HG03097 (cell line): ENCODE measurements around the gene AKR7A2.
"Not testable (repeated sequence)": the region's sequence is repeated elsewhere in the genome, so short reads cannot be mapped to it uniquely, and the experiment has no call there.

Source experiments
- ATAC-seq: cut with Tn5 transposase; IDR thresholded peaks from one replicate; pipeline ENCODE4 v1.9.1; 2021; ENCODE audit not compliant: unreplicated experiment, low FRiP score

AKR7A2 gene

GRCh38 chr1:19307794-19308508, 4.0 kb downstream of the AKR7A2 start:
- no peak for ATAC-seq

DNA sequence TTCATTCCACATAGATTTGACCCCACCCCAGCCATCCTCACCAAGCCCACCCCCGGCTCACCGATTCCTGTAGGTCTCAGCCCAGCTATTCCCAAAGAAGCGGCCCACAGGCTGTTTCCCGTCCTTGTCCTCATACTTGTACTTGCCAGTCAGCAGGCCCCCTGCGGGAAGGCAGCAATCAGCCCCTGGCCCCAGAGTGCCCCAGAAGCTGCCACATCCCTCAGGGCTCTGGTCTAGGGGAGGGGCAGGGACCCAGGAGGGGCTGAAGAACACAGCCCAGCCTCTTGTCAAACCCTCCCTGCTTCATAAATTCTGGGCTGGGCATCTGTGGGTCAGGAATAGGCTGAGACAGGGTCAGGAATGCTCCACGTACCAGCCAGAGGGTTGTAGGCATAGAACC, 5.0 kb downstream of the AKR7A2 start:
- no peak for ATAC-seq

DNA sequence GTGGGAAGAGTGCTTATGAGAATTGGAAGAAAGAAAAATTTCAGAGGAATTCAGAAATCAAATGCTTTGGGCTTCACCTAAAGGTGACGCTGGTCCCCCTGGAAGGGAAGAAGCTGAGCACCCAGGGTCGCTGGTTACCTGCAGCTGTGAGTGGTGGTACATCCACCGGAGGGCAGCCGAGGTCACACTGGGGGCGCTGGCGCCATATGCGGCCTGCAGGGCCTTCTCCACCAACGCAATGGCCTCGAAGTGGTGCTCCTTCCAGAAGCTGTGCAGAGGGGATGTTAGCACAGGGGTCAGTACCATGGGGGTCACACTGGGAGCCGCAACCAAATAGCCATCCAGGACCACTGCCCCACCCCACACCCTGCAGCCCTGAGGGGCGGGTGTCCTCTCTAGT, 6.1 kb downstream of the AKR7A2 start:
- ATAC-seq: no peak

DNA sequence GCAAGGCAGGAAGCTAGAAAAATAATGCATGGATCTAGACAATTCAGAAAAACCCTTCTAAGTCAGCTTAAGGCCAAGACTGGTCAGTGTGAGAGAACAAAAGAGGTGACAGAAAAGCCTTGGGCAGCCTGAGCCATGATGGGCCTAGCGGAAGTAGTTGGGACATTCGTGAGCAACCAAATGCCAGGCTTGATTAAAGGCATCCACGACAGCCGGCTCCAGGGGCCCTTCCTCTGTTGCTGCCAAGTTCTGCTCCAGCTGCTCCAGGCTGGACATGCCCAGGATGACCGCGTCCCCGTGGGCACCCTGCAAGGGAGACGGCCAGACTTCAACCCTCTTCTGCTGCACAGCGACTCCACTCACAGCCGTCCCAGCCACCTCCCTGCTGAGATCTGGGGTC, 7.9 kb downstream of the AKR7A2 start:
- not testable (repeated sequence) for ATAC-seq

GRCh38 chr1:19300211-19300610, 11.7 kb downstream of the AKR7A2 start:
- ATAC-seq: no peak

- no peak for ATAC-seq
Observed at GRCh38 chr1:19294638-19295037, 17.3 kb downstream of the AKR7A2 start.

GRCh38 chr1:19289244-19289643, 22.7 kb downstream of the AKR7A2 start:
- ATAC-seq: no peak

DNA sequence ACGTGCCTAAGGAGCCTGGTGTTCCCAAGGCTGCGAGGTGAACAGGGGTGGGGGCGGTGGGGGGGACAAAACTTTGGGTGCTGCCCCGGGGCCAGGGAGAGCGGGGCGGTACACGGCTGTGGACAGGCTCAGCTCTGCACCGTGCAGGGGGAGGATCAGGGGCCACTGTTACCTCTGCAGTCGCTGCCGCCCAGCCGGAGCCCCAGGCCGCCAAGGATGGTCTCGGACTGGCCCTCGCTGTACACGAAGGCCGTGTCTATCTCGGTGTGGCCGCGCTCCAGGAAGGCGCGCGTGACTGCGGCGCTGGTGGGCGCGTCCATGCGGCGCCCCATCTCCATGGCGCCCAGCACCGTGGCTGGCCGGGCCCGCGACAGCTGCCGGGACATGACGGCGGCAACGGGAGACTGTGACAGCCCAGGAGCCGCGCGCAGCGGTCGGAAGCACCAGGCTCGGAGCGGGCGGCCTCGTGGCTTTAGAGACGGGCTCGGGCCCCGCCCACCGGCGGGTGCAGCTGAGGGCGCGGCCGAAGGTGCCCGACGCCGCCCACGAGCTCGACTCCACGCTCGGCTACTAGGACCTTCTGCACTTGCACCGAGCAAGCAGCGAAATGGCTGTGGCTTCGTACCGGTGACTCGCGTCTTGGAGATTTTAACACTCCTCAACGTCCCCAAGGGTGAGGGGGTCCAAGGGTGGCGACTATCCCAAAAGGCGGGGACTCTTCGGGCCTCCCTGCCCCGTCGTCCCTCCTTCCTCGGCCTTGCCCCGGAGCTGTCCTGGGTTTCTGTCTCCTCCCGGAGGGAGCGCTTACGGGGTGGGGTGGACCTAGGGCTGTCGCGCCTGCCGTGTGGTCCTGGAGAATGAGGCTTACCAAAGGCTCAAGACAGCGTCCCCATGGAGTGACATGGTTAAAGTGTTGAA, 23.4 kb downstream of the AKR7A2 start, which contains the start of gene AKR7A3:
AKR7A3 (minus strand) TSS at position 447 of the 918 bp plus-strand sequence; CDS start at position 386, 61 bp downstream.
- not testable (repeated sequence) for ATAC-seq

DNA sequence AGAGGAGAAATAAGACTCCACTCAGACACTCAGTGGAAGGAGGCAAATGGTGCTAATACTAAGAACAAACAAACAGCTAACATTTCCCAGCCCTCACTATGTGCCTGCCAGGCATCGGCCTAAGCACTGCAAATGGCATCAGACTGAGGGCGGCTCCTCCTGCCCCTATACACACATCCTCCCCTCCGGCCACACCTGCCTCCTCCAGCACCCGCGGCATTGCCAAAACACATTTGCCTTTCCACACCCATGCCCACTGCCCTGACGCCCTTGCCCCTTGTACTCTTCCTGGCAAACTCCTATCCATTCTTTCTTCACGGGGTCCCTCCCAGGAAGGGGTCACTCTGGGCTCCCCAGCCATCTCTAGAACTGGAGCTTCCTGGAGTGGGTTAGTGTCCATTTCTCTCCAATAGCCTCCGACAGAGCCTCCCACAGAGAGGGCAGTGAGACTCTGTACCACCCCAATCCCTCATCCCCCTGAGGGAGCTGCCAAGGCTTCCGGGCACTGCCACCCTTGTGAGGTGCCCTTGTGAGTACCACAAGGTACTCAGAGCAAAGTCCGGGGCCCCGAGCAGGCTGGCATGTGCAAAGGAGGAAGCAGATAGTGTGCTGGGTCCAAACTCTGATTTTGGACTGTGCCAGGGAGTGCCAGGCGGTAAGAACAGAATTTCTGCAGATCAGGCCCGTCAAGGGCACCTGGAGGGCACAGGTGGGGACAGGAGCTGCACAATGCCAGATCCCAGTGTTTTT, 24.3 kb downstream of the AKR7A2 start:
- no peak for ATAC-seq

DNA sequence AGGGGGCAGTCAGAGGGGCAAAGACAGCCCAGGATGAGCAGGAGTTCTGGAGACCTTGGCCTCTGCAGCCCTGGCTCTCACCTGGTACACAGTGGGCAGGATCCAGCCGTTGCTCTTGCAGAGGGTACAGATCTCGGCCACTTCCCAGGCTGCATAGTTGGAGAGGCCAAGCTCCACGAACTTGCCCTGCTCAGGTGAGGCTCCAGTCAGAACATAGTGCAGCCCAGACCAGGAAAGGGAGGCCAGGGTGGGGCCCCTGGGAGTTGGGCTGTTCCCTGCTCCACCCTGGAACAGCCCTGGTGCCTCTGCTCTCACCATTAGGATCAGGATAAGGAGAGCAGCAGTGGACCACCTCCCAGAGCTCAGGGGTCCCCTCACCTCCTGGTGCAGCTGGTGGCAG, 26.1 kb downstream of the AKR7A2 start:
- not testable (repeated sequence) for ATAC-seq

GRCh38 chr1:19285366-19285765, 26.6 kb downstream of the AKR7A2 start:
- ATAC-seq: not testable (repeated sequence)

DNA sequence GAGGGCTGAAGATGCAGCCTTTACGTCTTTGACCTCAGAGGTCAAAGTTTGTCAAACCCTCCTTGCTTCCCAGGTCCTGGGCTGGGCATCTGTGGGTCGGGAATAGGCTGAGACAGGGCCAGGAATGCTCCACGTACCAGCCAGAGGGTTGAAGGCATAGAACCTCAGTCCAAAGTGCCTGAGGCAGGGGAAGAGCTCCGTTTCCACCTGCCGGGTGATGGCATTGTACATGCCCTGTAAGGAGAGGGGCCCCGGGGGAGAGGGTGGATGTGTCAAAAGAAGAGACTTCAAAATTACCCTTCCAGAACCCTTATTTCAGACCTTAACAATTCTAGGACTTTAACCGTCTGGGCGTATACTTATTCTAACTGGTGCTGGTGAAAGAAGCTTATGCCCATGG, 27.1 kb downstream of the AKR7A2 start:
- no peak for ATAC-seq

DNA sequence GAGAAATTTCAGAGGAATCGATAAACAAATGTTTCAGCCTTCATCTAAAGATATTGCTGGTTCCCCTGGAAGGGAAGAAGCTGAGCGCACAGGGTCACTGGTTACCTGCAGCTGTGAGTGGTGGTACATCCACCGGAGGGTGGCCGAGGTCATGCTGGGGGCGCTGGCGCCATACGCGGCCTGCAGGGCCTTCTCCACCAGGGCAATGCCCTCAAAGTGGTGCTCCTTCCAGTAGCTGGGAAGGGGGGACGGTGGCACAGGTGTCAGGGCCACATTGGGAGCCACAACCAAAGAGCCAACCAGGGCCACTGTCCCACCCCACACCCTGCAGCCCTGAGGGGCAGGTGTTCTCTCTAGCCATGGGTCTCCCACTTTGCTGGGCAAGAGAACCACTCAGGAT, 28.1 kb downstream of the AKR7A2 start:
- ATAC-seq: no peak

DNA sequence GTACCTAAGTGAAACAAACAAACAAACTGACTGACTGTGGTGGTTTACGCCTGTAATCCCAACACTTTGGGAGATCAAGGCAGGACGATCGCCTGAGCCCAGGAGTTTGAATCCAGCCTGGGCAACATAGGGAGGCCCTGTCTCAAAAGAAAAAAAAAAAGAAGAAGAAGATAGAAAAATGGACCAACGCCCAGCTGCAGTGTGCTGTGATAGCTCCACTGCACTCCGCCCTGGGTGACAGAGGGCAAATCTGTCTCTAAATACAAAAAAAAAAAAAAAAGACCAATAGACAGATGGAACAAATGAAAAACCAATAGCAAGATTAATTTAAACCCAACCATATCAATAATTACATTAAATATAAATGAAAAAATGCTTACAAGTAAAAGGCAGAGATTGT, 37.3 kb downstream of the AKR7A2 start:
- ATAC-seq: no peak

DNA sequence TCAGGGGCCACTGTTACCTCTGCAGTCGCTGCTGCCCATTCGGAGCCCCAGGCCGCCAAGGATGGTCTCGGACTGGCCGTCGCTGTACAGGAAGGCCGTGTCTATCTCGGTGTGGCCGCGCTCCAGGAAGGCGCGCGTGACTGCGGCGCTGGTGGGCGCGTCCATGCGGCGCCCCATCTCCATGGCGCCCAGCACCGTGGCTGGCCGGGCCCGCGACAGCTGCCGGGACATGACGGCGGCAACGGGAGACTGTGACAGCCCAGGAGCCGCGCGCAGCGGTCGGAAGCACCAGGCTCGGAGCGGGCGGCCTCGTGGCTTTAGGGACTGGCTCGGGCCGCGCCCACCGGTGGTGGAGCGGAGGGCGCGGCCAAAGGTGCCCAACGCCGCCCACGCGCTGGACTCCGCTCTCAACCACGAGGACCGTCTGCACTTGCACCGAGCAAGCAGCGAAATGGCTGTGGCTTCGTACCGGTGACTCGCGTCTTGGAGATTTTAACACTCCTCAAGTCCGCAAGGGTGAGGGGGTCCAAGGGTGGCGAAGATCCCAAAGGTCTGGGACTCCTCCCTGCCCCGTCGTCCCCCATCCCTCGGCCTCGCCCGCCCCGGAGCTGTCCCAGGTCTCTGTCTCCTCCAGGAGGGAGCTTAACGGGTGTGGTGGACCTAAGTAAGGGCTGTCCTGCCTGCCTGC, 38.0 kb downstream of the AKR7A2 start:
- ATAC-seq: not testable (repeated sequence)

- ATAC-seq: no peak
Observed at GRCh38 chr1:19273106-19273843, 38.7 kb downstream of the AKR7A2 start.

DNA sequence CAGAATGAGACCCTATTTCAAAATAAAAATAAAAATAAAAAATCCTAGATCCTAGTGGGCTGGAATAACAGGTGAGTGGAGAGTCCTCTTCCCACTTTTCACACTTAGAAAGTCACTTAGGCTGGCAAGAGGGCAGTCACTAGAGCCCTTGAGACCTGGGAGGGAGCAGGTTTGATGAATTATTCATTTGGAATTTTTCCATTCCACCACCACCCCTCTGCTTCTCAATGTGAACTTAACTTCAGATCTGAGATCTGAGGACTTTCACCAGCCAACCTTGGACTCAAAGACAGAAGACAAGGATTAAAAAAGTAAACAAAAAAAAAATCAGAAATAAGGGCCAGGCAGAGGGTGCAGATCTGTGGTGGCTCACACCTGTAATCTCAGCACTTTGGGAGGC, 39.9 kb downstream of the AKR7A2 start:
- ATAC-seq: no peak

GRCh38 chr1:19270343-19270730, 41.6 kb downstream of the AKR7A2 start:
- not testable (repeated sequence) for ATAC-seq

GRCh38 chr1:19269427-19270342, 42.3 kb downstream of the AKR7A2 start:
- ATAC-seq: not testable (repeated sequence)
